Right ventricle myocardium inferior (tissue), 1 donor: ENCODE measurements around the gene CSTA. TPM values are rescaled to one million over a fixed set of nuclear protein-coding genes. Genes with fewer than 3 reads are reported as not detected.
"Not testable (repeated sequence)": the region's sequence is repeated elsewhere in the genome, so short reads cannot be mapped to it uniquely, and the experiment has no call there.

Experiments
- ATAC-seq: fragments of 200-7000 bp; cut with Tn5 transposase; one replicate; pipeline ENCODE4 v1.9.1; 2020; ENCODE audit warnings: mild to moderate bottlenecking, moderate library complexity
- DNase-seq: peaks from one replicate; pipeline ENCODE4 v3.0.0; 2021; ENCODE audit errors: missing footprints
- intact Hi-C: fragments of 100-400 bp; cut with DNase I; formaldehyde crosslinking; loops from one replicate; pipeline ENCODE4 v1.11.0; 2022
- total RNA-seq: library from RNA; stranded (reverse); fragmentation: NEBNext Ultra II Directional; extraction: Animal tissue kit (Norgen Biotek cat#: 25700); gene quantifications from one replicate; pipeline ENCODE4 v1.2.1, GENCODE V29; 2021
- donor health status: DM: no; HTN: yes; CAD: no; lungs with severe emphysema.

The CSTA gene
- total RNA-seq, 1 donor from 2014 or later: 2.5 TPM

- intact Hi-C loops: no loop called here
- DNase-seq (no peak), ATAC-seq (no peak)
Measured at GRCh38 chr3:122364490-122364889, 39.4 kb downstream of the CSTA start.

GRCh38 chr3:122365073-122365472 is 40.0 kb downstream of the CSTA start:
- DNase-seq (no peak), ATAC-seq (no peak)
- intact Hi-C loops: no loop called here

GRCh38 chr3:122365582-122366378 is 40.7 kb downstream of the CSTA start:
- DNase-seq, ATAC-seq, intact Hi-C loops: not testable (repeated sequence)

GRCh38 chr3:122366379-122366749 is 41.3 kb downstream of the CSTA start:
- intact Hi-C loops: no loop called here
- ATAC-seq (no peak), DNase-seq (no peak)

- ATAC-seq: no peak
- DNase-seq: no peak
- intact Hi-C loops: no loop called here
Measured at GRCh38 chr3:122374034-122374433, 49.0 kb downstream of the CSTA start.

GRCh38 chr3:122377975-122378374 is 52.9 kb downstream of the CSTA start:
- intact Hi-C loops: no loop called here

GRCh38 chr3:122382888-122383666 is 58.0 kb downstream of the CSTA start, which contains the start of gene MIX23:
TSS of gene MIX23 (minus strand) at chr3:122383231. CDS start at chr3:122383224, 7 bp downstream.
- intact Hi-C loops: no loop called here
- DNase-seq: peak; percentile 95

More at GRCh38 chr3:122377975-122378374, 52.9 kb downstream of the CSTA start:
- no peak for DNase-seq
- no peak for ATAC-seq

GRCh38 chr3:122383771-122384697 is 59.0 kb downstream of the CSTA start, which contains the start of gene FAM162A:
TSS of gene FAM162A (plus strand) at chr3:122384182. CDS start at chr3:122384266, 84 bp downstream.
- peak; percentile 99 for DNase-seq
- intact Hi-C loops: loop anchor here (2.0 kb wide), 1 partner anchor 297 kb away; the partner anchor contains the start of gene PARP14
- ATAC-seq: peak; percentile 99

More at GRCh38 chr3:122382888-122383666, 58.0 kb downstream of the CSTA start, which contains the start of gene MIX23:
- ATAC-seq: peak; percentile 87

GRCh38 chr3:122387709-122388108 is 62.7 kb downstream of the CSTA start:
- DNase-seq: no peak
- intact Hi-C loops: no loop called here
- no peak for ATAC-seq

- intact Hi-C loops: no loop called here
- no peak for ATAC-seq
- no peak for DNase-seq
Measured at GRCh38 chr3:122389197-122389596, 64.1 kb downstream of the CSTA start.

- DNase-seq (no peak), ATAC-seq (no peak)
- intact Hi-C loops: loop anchor here (5.0 kb wide), 1 partner anchor 67 kb away; no protein-coding TSS in a partner anchor
Measured at GRCh38 chr3:122389892-122390291, 64.8 kb downstream of the CSTA start.

- intact Hi-C loops: loop anchor here (5.0 kb wide), 1 partner anchor 67 kb away; no protein-coding TSS in a partner anchor
- ATAC-seq: peak; percentile 50
- DNase-seq: no peak
Measured at GRCh38 chr3:122390665-122391064, 65.6 kb downstream of the CSTA start.

Other genes starting within 250 kb of the CSTA start
- gene CASR, start 141.6 kb upstream of the CSTA start, total RNA-seq: not detected
- gene MIX23, start 58.0 kb downstream of the CSTA start, total RNA-seq: 25.6 TPM
- 141 TPM for gene FAM162A, start 58.9 kb downstream of the CSTA start, total RNA-seq
- 2.5 TPM for gene WDR5B, start 90.8 kb downstream of the CSTA start, total RNA-seq
- gene KPNA1, start 189.7 kb downstream of the CSTA start, total RNA-seq: 71.7 TPM
- gene PARP9, start 239.1 kb downstream of the CSTA start, total RNA-seq: 14.0 TPM
- 14.6 TPM for gene DTX3L, start 239.1 kb downstream of the CSTA start, total RNA-seq